HepG2 (cell line): Measurements from ENCODE around the gene PHF10. TPM values are rescaled to one million over a fixed set of nuclear protein-coding genes. Genes with fewer than 3 reads are reported as not detected.
A peak's percentile ranks its signal among the peaks of the same experiment; 100 is the strongest.

Source experiments
- CAMTA2 ChIP-seq: sonication (generic); formaldehyde crosslinking; IDR thresholded peaks from 2 replicates; pipeline ENCODE4 v1.4.0; 2020; ENCODE audit warnings: mild to moderate bottlenecking, missing genetic modification reagents, borderline replicate concordance
- DPF2 ChIP-seq: sonication (generic); formaldehyde crosslinking; IDR thresholded peaks from 2 replicates; pipeline ENCODE4 v1.4.0; 2020; ENCODE audit warnings: mild to moderate bottlenecking, low read depth, missing genetic modification reagents, borderline replicate concordance
- FOXC1 ChIP-seq: sonication (generic); formaldehyde crosslinking; IDR thresholded peaks from 2 replicates; pipeline ENCODE4 v1.8.0; 2022; ENCODE audit warnings: mild to moderate bottlenecking, missing genetic modification reagents, borderline replicate concordance
- FOXO1 ChIP-seq: sonication (generic); formaldehyde crosslinking; IDR thresholded peaks from 2 replicates; pipeline ENCODE4 v1.4.0; 2020; ENCODE audit warnings: missing genetic modification reagents
- GABPB1 ChIP-seq: IDR thresholded peaks from 2 replicates; pipeline ENCODE4 v1.6.1; 2016; ENCODE audit warnings: mild to moderate bottlenecking, missing genetic modification reagents, moderate library complexity, missing compliant biosample characterization
- GTF2F1 ChIP-seq: fragments of 150-350 bp; IDR thresholded peaks from 2 replicates; pipeline ENCODE4 v1.6.1; 2014; ENCODE audit warnings: low read length
- HHEX ChIP-seq: IDR thresholded peaks from 2 replicates; pipeline ENCODE4 v1.6.1; 2016; ENCODE audit warnings: control low read depth
- IRF1 ChIP-seq: sonication (generic); formaldehyde crosslinking; IDR thresholded peaks from 2 replicates; pipeline ENCODE4 v1.4.0; 2020; ENCODE audit warnings: low read depth, mild to moderate bottlenecking, missing genetic modification reagents
- KDM5A ChIP-seq: fragments of 200-600 bp; sonication (generic); IDR thresholded peaks from 2 replicates; pipeline ENCODE4 v1.7.0; 2018; ENCODE audit warnings: antibody characterized with exemption, mild to moderate bottlenecking, low read length, borderline replicate concordance
- MIER3 ChIP-seq: IDR thresholded peaks from 2 replicates; pipeline ENCODE4 v1.6.1; 2016; ENCODE audit warnings: missing compliant biosample characterization, borderline replicate concordance
- NCOR1 ChIP-seq: fragments of 200-600 bp; sonication (generic); IDR thresholded peaks from 2 replicates; pipeline ENCODE4 v1.7.0; 2017; ENCODE audit warnings: antibody characterized with exemption, low read length, borderline replicate concordance
- NFE2L2 ChIP-seq: fragments of 150-350 bp; IDR thresholded peaks from 2 replicates; pipeline ENCODE4 v1.6.1; 2014; ENCODE audit warnings: low read length
- NFIC ChIP-seq: IDR thresholded peaks from 2 replicates; pipeline ENCODE4 v1.6.1; 2012; ENCODE audit warnings: mild to moderate bottlenecking, low read length, inconsistent platforms
- RFX3 ChIP-seq: IDR thresholded peaks from 2 replicates; pipeline ENCODE4 v1.6.1; 2016; ENCODE audit warnings: missing biosample characterization, missing genetic modification reagents
- SETDB1 ChIP-seq: sonication (generic); formaldehyde crosslinking; IDR thresholded peaks from 2 replicates; pipeline ENCODE4 v1.5.1; 2020; ENCODE audit warnings: missing genetic modification reagents, mild to moderate bottlenecking, borderline replicate concordance
- SMC3 ChIP-seq: IDR thresholded peaks from 2 replicates; pipeline ENCODE4 v1.6.1; 2011; ENCODE audit warnings: low read length, improper control_type of control experiment
- SNAI1 ChIP-seq: sonication (generic); formaldehyde crosslinking; IDR thresholded peaks from 2 replicates; pipeline ENCODE4 v1.5.0; 2020; ENCODE audit warnings: mild to moderate bottlenecking, missing genetic modification reagents, borderline replicate concordance
- U2AF2 ChIP-seq: fragments of 200-400 bp; formaldehyde crosslinking; IDR thresholded peaks from 2 replicates; pipeline ENCODE4 v1.6.1; 2017; ENCODE audit warnings: low read depth, mild to moderate bottlenecking, low read length
- ZBTB7B ChIP-seq: sonication (generic); formaldehyde crosslinking; IDR thresholded peaks from 2 replicates; pipeline ENCODE4 v1.4.0; 2020; ENCODE audit warnings: missing genetic modification reagents
- ZNF24 ChIP-seq: fragments of 450-650 bp; IDR thresholded peaks from 2 replicates; pipeline ENCODE4 v1.6.1; 2017; ENCODE audit warnings: antibody characterized with exemption, mild to moderate bottlenecking
- ZNF460 ChIP-seq: sonication (generic); formaldehyde crosslinking; IDR thresholded peaks from 2 replicates; pipeline ENCODE4 v1.5.1; 2020; ENCODE audit warnings: missing genetic modification reagents, mild to moderate bottlenecking, borderline replicate concordance
- ZNF569 ChIP-seq: sonication (generic); formaldehyde crosslinking; IDR thresholded peaks from 2 replicates; pipeline ENCODE4 v1.5.0; 2020; ENCODE audit warnings: mild to moderate bottlenecking, missing genetic modification reagents, moderate library complexity, borderline replicate concordance
- ZNF780A ChIP-seq: sonication (generic); formaldehyde crosslinking; IDR thresholded peaks from 2 replicates; pipeline ENCODE4 v1.8.0; 2022; ENCODE audit warnings: mild to moderate bottlenecking, missing genetic modification reagents, moderate library complexity
- ZNF788 ChIP-seq: sonication (generic); formaldehyde crosslinking; IDR thresholded peaks from 2 replicates; pipeline ENCODE4 v1.5.0; 2020; ENCODE audit warnings: mild to moderate bottlenecking, missing genetic modification reagents, borderline replicate concordance
- ZNF816 ChIP-seq: sonication (generic); formaldehyde crosslinking; IDR thresholded peaks from 2 replicates; pipeline ENCODE4 v1.8.0; 2022; ENCODE audit warnings: missing genetic modification reagents, mild to moderate bottlenecking, borderline replicate concordance
- ZSCAN22 ChIP-seq: sonication (generic); formaldehyde crosslinking; IDR thresholded peaks from 2 replicates; pipeline ENCODE4 v1.4.0; 2020; ENCODE audit warnings: mild to moderate bottlenecking, missing genetic modification reagents
- polyA plus RNA-seq, 8 experiments: library from polyadenylated mRNA; depleted of rRNA in 3 of 8; stranded (reverse) in 7 of 8; unstranded in 1 of 8; fragments of >200 nt; fragmentation: Illumina TruSeq in 4 of 8; extraction: Trizol in 4 of 8; gene quantifications; 2 replicates each; pipeline versions ENCODE4 v1.2.1 to v1.2.3, GENCODE V29; 2011 to 2016; ENCODE audit warnings: low read depth in 4 of 8, missing spikeins in 1 of 8, mixed read lengths in 1 of 8; ENCODE audit not compliant: insufficient read depth in 1 of 8
- total RNA-seq, 5 experiments: library from RNA; depleted of rRNA; stranded (reverse); fragments of >200 nt; fragmentation: Illumina TruSeq; extraction: Trizol; gene quantifications; 2 replicates each; pipeline ENCODE4 v1.2.3, GENCODE V29; 2016; ENCODE audit warnings: low read depth in 1 of 5
- TF ChIP-seq, protein P1 (sequence below): sonication (generic); formaldehyde crosslinking; IDR thresholded peaks from 2 replicates; pipeline ENCODE4 v1.8.0; 2022; ENCODE audit warnings: missing genetic modification reagents, low read depth, mild to moderate bottlenecking, borderline replicate concordance
- TF ChIP-seq, protein P2 (sequence below): IDR thresholded peaks from 2 replicates; pipeline ENCODE4 v1.6.1; 2016; ENCODE audit warnings: missing compliant biosample characterization, missing genetic modification reagents, borderline replicate concordance
- TF ChIP-seq, protein P3 (sequence below): sonication (generic); formaldehyde crosslinking; IDR thresholded peaks from 2 replicates; pipeline ENCODE4 v1.5.1; 2020; ENCODE audit warnings: missing genetic modification reagents, mild to moderate bottlenecking, borderline replicate concordance

Gene PHF10
- total and polyA plus RNA-seq, 2 of the 13 experiments (the other 11 are each of a cell fraction or from before 2014, with no cell fraction given), result 42.1 to 84.1 TPM

DNA sequence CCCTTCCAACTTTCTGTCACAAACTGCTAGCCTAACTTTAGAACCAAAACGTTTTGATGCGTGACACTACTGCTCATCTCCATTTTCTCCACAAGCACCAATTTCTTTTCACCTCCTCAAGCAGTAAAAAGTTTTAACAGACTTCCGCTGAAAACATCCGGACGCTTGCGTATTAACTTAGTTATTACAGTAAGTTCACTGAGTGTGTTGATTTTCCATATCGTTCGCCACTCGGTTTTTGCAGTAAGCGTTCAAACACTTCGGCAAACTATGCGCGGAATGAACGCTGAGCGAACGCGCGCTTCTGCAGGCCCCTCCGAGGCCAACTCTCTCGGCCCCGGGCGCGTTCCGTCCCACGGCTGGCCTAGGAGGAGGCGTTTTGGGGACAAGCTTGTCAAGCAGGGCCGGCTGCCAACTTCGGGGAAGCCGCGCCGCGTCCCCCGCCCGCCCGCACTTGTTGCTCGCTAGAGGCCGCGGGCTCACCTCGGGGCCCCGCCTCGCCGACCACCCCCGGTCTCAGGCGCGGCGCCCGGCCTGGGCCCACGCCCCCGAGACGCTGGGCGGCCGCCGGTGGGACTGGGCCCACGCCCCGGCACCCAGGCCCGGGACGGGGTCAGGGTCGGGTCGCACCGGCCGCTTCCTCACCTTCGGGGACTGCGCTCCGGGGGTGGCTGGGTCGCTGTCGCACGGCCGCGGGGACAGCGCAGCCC lies 945 bp downstream of the PHF10 start (continued):
- TF ChIP-seq CAMTA2 (CRISPR knock-in tag), result no peak
- no peak for TF ChIP-seq ZNF788 (CRISPR knock-in tag)
- TF ChIP-seq MIER3 (CRISPR knock-in tag), result no peak
- no peak for TF ChIP-seq FOXO1 (CRISPR knock-in tag)
- TF ChIP-seq, protein P1, sequence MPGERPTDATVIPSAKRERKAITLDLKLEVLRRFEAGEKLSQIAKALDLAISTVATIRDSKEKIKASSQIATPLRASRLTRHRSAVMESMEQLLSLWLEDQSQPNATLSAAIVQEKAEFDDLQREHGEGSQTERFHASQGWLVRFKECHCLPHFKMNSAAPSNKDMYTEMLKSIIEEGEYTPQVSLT (CRISPR knock-in tag), result no peak
- no peak for TF ChIP-seq KDM5A
- TF ChIP-seq FOXC1, result no peak
- no peak for TF ChIP-seq NCOR1
- TF ChIP-seq DPF2 (CRISPR knock-in tag), result no peak
- no peak for TF ChIP-seq RFX3 (CRISPR knock-in tag)
- no peak for TF ChIP-seq HHEX (CRISPR knock-in tag)
- no peak for TF ChIP-seq ZNF780A (CRISPR knock-in tag)
- TF ChIP-seq U2AF2, result no peak
- TF ChIP-seq, protein P2, sequence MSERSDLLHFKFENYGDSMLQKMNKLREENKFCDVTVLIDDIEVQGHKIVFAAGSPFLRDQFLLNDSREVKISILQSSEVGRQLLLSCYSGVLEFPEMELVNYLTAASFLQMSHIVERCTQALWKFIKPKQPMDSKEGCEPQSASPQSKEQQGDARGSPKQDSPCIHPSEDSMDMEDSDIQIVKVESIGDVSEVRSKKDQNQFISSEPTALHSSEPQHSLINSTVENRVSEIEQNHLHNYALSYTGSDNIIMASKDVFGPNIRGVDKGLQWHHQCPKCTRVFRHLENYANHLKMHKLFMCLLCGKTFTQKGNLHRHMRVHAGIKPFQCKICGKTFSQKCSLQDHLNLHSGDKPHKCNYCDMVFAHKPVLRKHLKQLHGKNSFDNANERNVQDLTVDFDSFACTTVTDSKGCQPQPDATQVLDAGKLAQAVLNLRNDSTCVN (CRISPR knock-in tag), result no peak
- no peak for TF ChIP-seq GTF2F1
- no peak for TF ChIP-seq SMC3
- no peak for TF ChIP-seq NFIC
- no peak for TF ChIP-seq SNAI1 (CRISPR knock-in tag)
- no peak for TF ChIP-seq IRF1 (CRISPR knock-in tag)
- no peak for TF ChIP-seq ZNF569 (CRISPR knock-in tag)
- no peak for TF ChIP-seq SETDB1 (CRISPR knock-in tag)
- TF ChIP-seq, protein P3, sequence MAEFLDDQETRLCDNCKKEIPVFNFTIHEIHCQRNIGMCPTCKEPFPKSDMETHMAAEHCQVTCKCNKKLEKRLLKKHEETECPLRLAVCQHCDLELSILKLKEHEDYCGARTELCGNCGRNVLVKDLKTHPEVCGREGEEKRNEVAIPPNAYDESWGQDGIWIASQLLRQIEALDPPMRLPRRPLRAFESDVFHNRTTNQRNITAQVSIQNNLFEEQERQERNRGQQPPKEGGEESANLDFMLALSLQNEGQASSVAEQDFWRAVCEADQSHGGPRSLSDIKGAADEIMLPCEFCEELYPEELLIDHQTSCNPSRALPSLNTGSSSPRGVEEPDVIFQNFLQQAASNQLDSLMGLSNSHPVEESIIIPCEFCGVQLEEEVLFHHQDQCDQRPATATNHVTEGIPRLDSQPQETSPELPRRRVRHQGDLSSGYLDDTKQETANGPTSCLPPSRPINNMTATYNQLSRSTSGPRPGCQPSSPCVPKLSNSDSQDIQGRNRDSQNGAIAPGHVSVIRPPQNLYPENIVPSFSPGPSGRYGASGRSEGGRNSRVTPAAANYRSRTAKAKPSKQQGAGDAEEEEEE (CRISPR knock-in tag), result no peak
- peak; percentile 35; the same call in 1 of the 2 replicates for TF ChIP-seq GABPB1 (CRISPR knock-in tag)
- no peak for TF ChIP-seq ZNF460
- no peak for TF ChIP-seq NFE2L2
- TF ChIP-seq ZNF24, result no peak
- TF ChIP-seq ZSCAN22 (CRISPR knock-in tag), result no peak
- 0 out of 2 replicates have a peak, but pooled peaks have one; percentile 22 for TF ChIP-seq ZBTB7B (CRISPR knock-in tag)
- TF ChIP-seq ZNF816 (CRISPR knock-in tag), result no peak; the same call in 1 of the 2 replicates
